Karpas-422 (cell line): ENCODE measurements around the gene AHCTF1. TPM values are rescaled to one million over a fixed set of nuclear protein-coding genes. Genes with fewer than 3 reads are reported as not detected.
"Not testable (repeated sequence)": the region's sequence is repeated elsewhere in the genome, so short reads cannot be mapped to it uniquely, and the experiment has no call there.

Experiments used
- DNase-seq: peaks from one replicate; pipeline ENCODE4 v3.0.0-alpha.2; 2015
- H2AFZ ChIP-seq: fragments of 200-600 bp; sonication (generic); 2 replicates; pipeline ENCODE4 v1.6.1; 2014; ENCODE audit warnings: antibody characterized with exemption, low read length, mixed read lengths
- H3K27ac ChIP-seq: fragments of 200-600 bp; sonication (generic); 2 replicates; pipeline ENCODE4 v1.5.1; 2014; ENCODE audit warnings: mild to moderate bottlenecking, low read length, moderate library complexity
- H3K27me3 ChIP-seq: fragments of 200-600 bp; sonication (generic); 2 replicates; pipeline ENCODE4 v1.6.1; 2014; ENCODE audit warnings: low read length, mixed read lengths
- H3K36me3 ChIP-seq: fragments of 200-600 bp; sonication (generic); 2 replicates; pipeline ENCODE4 v1.6.1; 2014; ENCODE audit warnings: low read length, mixed read lengths; ENCODE audit not compliant: insufficient read depth
- H3K4me1 ChIP-seq: fragments of 200-600 bp; sonication (generic); 2 replicates; pipeline ENCODE4 v1.6.1; 2014; ENCODE audit warnings: mild to moderate bottlenecking, low read length, mixed read lengths
- H3K4me2 ChIP-seq: fragments of 200-600 bp; sonication (generic); 2 replicates; pipeline ENCODE4 v1.6.1; 2014; ENCODE audit warnings: low read length, low read depth, mild to moderate bottlenecking; ENCODE audit not compliant: poor library complexity, severe bottlenecking
- H3K4me3 ChIP-seq: fragments of 200-600 bp; sonication (generic); 2 replicates; pipeline ENCODE4 v1.5.1; 2014; ENCODE audit warnings: mild to moderate bottlenecking, antibody characterized with exemption, low read length, mixed read lengths
- H3K79me2 ChIP-seq: fragments of 200-600 bp; sonication (generic); 2 replicates; pipeline ENCODE4 v1.6.1; 2014; ENCODE audit warnings: mild to moderate bottlenecking, low read length, mixed read lengths
- H3K9ac ChIP-seq: fragments of 200-600 bp; sonication (generic); 2 replicates; pipeline ENCODE4 v1.6.0; 2014; ENCODE audit warnings: low read length
- H3K9me2 ChIP-seq: fragments of 200-600 bp; sonication (generic), shearing (Covaris generic); replicated peaks from 2 replicates; pipeline ENCODE4 v1.6.0; 2014; ENCODE audit warnings: mild to moderate bottlenecking, low read length, moderate library complexity; ENCODE audit not compliant: insufficient read depth
- H3K9me3 ChIP-seq: fragments of 300-700, 200-600 bp; sonication (generic); 2 replicates; pipeline ENCODE4 v1.6.1; 2014; ENCODE audit warnings: low read length, mixed read lengths
- H4K20me1 ChIP-seq: fragments of 200-600 bp; sonication (generic); 2 replicates; pipeline ENCODE4 v1.6.1; 2014; ENCODE audit warnings: mild to moderate bottlenecking, antibody characterized with exemption, low read length, low read depth; ENCODE audit not compliant: insufficient read depth
- total RNA-seq: library from RNA; depleted of rRNA; stranded (reverse); fragments of >200 nt; shearing (Covaris generic); gene quantifications from 2 replicates; pipeline ENCODE4 v1.2.3, GENCODE V29; 2014; ENCODE audit warnings: low replicate concordance

The AHCTF1 gene
- total RNA-seq, 1 experiment from 2014 or later, result 44.2 TPM

GRCh38 chr1:246907472-246907871, 24.3 kb downstream of the AHCTF1 start:
- Histone ChIP-seq H3K79me2 (peaks cover 66% of the 10 kb centered on the region), H3K4me1 (peaks cover 7% of the 10 kb centered on the region), H3K9me2 (no peaks in the 10 kb centered on the region), H3K27me3 (no peaks in the 10 kb centered on the region), H4K20me1 (0 out of 2 replicates have a peak, but pooled peaks cover 4% of the 10 kb centered on the region), H3K36me3 (peaks cover 73% of the 10 kb centered on the region; the same call in 1 of the 2 replicates), H2AFZ (no peak overlapping the region), H3K27ac (no peak overlapping the region), H3K4me2 (no peak overlapping the region), H3K4me3 (no peak overlapping the region), H3K9ac (no peak overlapping the region), H3K9me3 (no peaks in the 10 kb centered on the region)
- DNase-seq, result peak; percentile 72

GRCh38 chr1:246906833-246907232, 24.9 kb downstream of the AHCTF1 start:
- DNase-seq, result no peak
- Histone ChIP-seq H3K9me3 (no peaks in the 10 kb centered on the region), H3K79me2 (peaks cover 64% of the 10 kb centered on the region), H3K9me2 (no peaks in the 10 kb centered on the region), H2AFZ (no peak overlapping the region), H3K27me3 (no peaks in the 10 kb centered on the region), H3K4me2 (no peak overlapping the region), H3K4me1 (peaks cover 7% of the 10 kb centered on the region), H3K27ac (no peak overlapping the region), H3K4me3 (no peak overlapping the region), H3K36me3 (peaks cover 76% of the 10 kb centered on the region; the same call in 1 of the 2 replicates), H4K20me1 (0 out of 2 replicates have a peak, but pooled peaks cover 4% of the 10 kb centered on the region), H3K9ac (no peak overlapping the region)

GRCh38 chr1:246901874-246902273, 29.9 kb downstream of the AHCTF1 start:
- Histone ChIP-seq H3K4me1 (no peaks in the 10 kb centered on the region), H3K4me2 (no peak overlapping the region), H4K20me1 (0 out of 2 replicates have a peak, but pooled peaks cover 7% of the 10 kb centered on the region), H3K79me2 (peaks cover 61% of the 10 kb centered on the region), H3K9me3 (no peaks in the 10 kb centered on the region), H3K9ac (no peak overlapping the region), H3K27ac (no peak overlapping the region), H3K36me3 (peaks cover 84% of the 10 kb centered on the region), H2AFZ (no peak overlapping the region), H3K27me3 (no peaks in the 10 kb centered on the region), H3K4me3 (no peak overlapping the region), H3K9me2 (no peaks in the 10 kb centered on the region)
- no peak for DNase-seq

- Histone ChIP-seq H3K36me3 (peaks cover 84% of the 10 kb centered on the region), H3K4me2 (no peak overlapping the region), H3K9ac (no peak overlapping the region), H4K20me1 (0 out of 2 replicates have a peak, but pooled peaks cover 3% of the 10 kb centered on the region), H3K79me2 (peaks cover 63% of the 10 kb centered on the region), H3K9me3 (no peaks in the 10 kb centered on the region), H3K4me3 (no peak overlapping the region), H3K27me3 (no peaks in the 10 kb centered on the region), H3K27ac (no peak overlapping the region), H3K4me1 (no peaks in the 10 kb centered on the region), H2AFZ (no peak overlapping the region), H3K9me2 (no peaks in the 10 kb centered on the region)
- DNase-seq, result no peak
These were observed 34.4 kb downstream of the AHCTF1 start for GRCh38 chr1:246897302-246897701.

- Histone ChIP-seq H3K79me2 (peaks cover 54% of the 10 kb centered on the region), H3K4me2 (no peak overlapping the region), H3K4me1 (no peaks in the 10 kb centered on the region), H3K27ac (no peak overlapping the region), H3K9me3 (no peaks in the 10 kb centered on the region), H2AFZ (no peak overlapping the region), H3K27me3 (no peaks in the 10 kb centered on the region), H3K9ac (no peak overlapping the region), H3K9me2 (no peaks in the 10 kb centered on the region), H3K4me3 (no peak overlapping the region), H4K20me1 (no peaks in the 10 kb centered on the region), H3K36me3 (peaks cover 85% of the 10 kb centered on the region)
- no peak for DNase-seq
These were observed 38.4 kb downstream of the AHCTF1 start for GRCh38 chr1:246893191-246893939.

- H3K27me3 ChIP-seq, result no peaks in the 10 kb centered on the region
- no peak overlapping the region for H3K4me3 ChIP-seq
- peaks cover 84% of the 10 kb centered on the region for H3K36me3 ChIP-seq
- no peak overlapping the region for H3K27ac ChIP-seq
- no peak overlapping the region for H3K4me2 ChIP-seq
- no peak for DNase-seq
- H3K4me1 ChIP-seq, result no peaks in the 10 kb centered on the region
- peaks cover 55% of the 10 kb centered on the region for H3K79me2 ChIP-seq
- H4K20me1 ChIP-seq, result no peaks in the 10 kb centered on the region
- H2AFZ ChIP-seq, result no peak overlapping the region
- no peaks in the 10 kb centered on the region for H3K9me2 ChIP-seq
- H3K9me3 ChIP-seq, result no peaks in the 10 kb centered on the region
- no peak overlapping the region for H3K9ac ChIP-seq
These were observed 40.6 kb downstream of the AHCTF1 start for GRCh38 chr1:246891105-246891504.

GRCh38 chr1:246888522-246888921, 43.2 kb downstream of the AHCTF1 start:
- no peak overlapping the region for H3K4me3 ChIP-seq
- H4K20me1 ChIP-seq, result no peaks in the 10 kb centered on the region
- H3K27me3 ChIP-seq, result no peaks in the 10 kb centered on the region
- no peak overlapping the region for H3K9ac ChIP-seq
- peaks cover 85% of the 10 kb centered on the region for H3K36me3 ChIP-seq
- peaks cover 64% of the 10 kb centered on the region for H3K79me2 ChIP-seq
- DNase-seq, result no peak
- H3K4me1 ChIP-seq, result no peaks in the 10 kb centered on the region
- H2AFZ ChIP-seq, result no peak overlapping the region
- H3K4me2 ChIP-seq, result no peak overlapping the region
- H3K9me3 ChIP-seq, result no peaks in the 10 kb centered on the region
- H3K9me2 ChIP-seq, result no peaks in the 10 kb centered on the region
- H3K27ac ChIP-seq, result no peak overlapping the region

GRCh38 chr1:246885389-246885788, 46.4 kb downstream of the AHCTF1 start:
- H3K9ac ChIP-seq, H3K4me2 ChIP-seq, H3K4me3 ChIP-seq, H3K9me3 ChIP-seq, DNase-seq, H3K27me3 ChIP-seq, H4K20me1 ChIP-seq, H3K27ac ChIP-seq, H3K4me1 ChIP-seq, H3K9me2 ChIP-seq, H2AFZ ChIP-seq: not testable (repeated sequence)
- Histone ChIP-seq H3K36me3 (peaks cover 80% of the 10 kb centered on the region), H3K79me2 (peaks cover 69% of the 10 kb centered on the region)
